Right cardiac atrium (tissue), 5 donors: ENCODE results near the gene MED20. TPM values are rescaled to one million over a fixed set of nuclear protein-coding genes. Genes with fewer than 3 reads are reported as not detected.
A peak's percentile ranks its signal among the peaks of the same experiment; 100 is the strongest.
"Not testable (repeated sequence)": the region's sequence is repeated elsewhere in the genome, so short reads cannot be mapped to it uniquely, and the experiment has no call there.

Experiments used
- ATAC-seq, 2 donors: fragments of 200-7000 bp; cut with Tn5 transposase; one replicate each; pipeline versions ENCODE4 v1.8.0 to v1.9.1; 2020; ENCODE audit warnings: moderate library complexity in 2 of 2, mild to moderate bottlenecking in 1 of 2
- DNase-seq, 3 donors: peaks; one replicate each; pipeline ENCODE4 v3.0.0-alpha.2; 2020
- H3K27ac ChIP-seq: one replicate; pipeline ENCODE4 v1.5.1; 2013; ENCODE audit warnings: mild to moderate bottlenecking, low read length, control low read depth, moderate library complexity
- H3K27me3 ChIP-seq: one replicate; pipeline ENCODE4 v1.6.1; 2013; ENCODE audit not compliant: control insufficient read depth, insufficient read depth
- H3K4me1 ChIP-seq: one replicate; pipeline ENCODE4 v1.6.1; 2013; ENCODE audit warnings: low read length; ENCODE audit not compliant: control insufficient read depth, insufficient read depth
- H3K4me3 ChIP-seq: one replicate; pipeline ENCODE4 v1.5.1; 2013; ENCODE audit warnings: low read length, control low read depth
- H3K9me3 ChIP-seq: one replicate; pipeline ENCODE4 v1.6.1; 2013; ENCODE audit warnings: low read length; ENCODE audit not compliant: control insufficient read depth
- WGBS: extraction: QIAGEN DNeasy Blood & Tissue Kit; methylation state at CpG from one replicate; pipeline ENCODE4 v1.1.7; 2013; 5-methylcytosine and 5-hydroxymethylcytosine counted together
- intact Hi-C, 4 donors: fragments of 100-400 bp; cut with DNase I; formaldehyde crosslinking; loops; one replicate each; pipeline versions ENCODE4 v1.11.0 to v1.14.0; 2022 to 2023
- polyA plus RNA-seq: library from polyadenylated mRNA; stranded (reverse); fragments of 200-250 nt; gene quantifications from one replicate; pipeline ENCODE4 v1.2.3, GENCODE V29; 2013
- total RNA-seq, 4 donors: library from RNA; stranded (reverse); fragmentation: NEBNext Ultra II Directional; extraction: Animal tissue kit (Norgen Biotek cat#: 25700); gene quantifications; one replicate each; pipeline ENCODE4 v1.2.1, GENCODE V29; 2021
- donor health status: healthy with polysubstance abuse.
- donor health status: DM: no; HTN: yes; CAD: no.
- donor health status: DM: no; HTN: no; CAD: no.
- donor health status: DM: no; HTN: yes; CAD: no; lungs with severe emphysema.
- donor health status: DM: yes; HTN: yes; CAD: no.

Gene MED20
- total and polyA plus RNA-seq, 5 donors, result 9.4 to 16.0 (median 13.8) TPM

- no peaks in the 10 kb centered on the region for H3K27me3 ChIP-seq
- no peaks in the 10 kb centered on the region for H3K4me1 ChIP-seq
- no peak for ATAC-seq
- intact Hi-C loops, result no loop called here
- H3K4me3 ChIP-seq, result no peak overlapping the region
- no peak for DNase-seq
- no peak overlapping the region for H3K27ac ChIP-seq
- no peaks in the 10 kb centered on the region for H3K9me3 ChIP-seq
- 92% methylated on average over 6 of the region's 6 CpGs for WGBS
These were observed 37.3 kb upstream of the MED20 start for GRCh38 chr6:41958022-41958856.

GRCh38 chr6:41957117-41957516, 36.2 kb upstream of the MED20 start:
- DNase-seq (no peak), ATAC-seq (no peak)
- WGBS, result 62% methylated on average over 4 of the region's 4 CpGs
- Histone ChIP-seq H3K9me3 (no peaks in the 10 kb centered on the region), H3K27ac (no peak overlapping the region), H3K27me3 (no peaks in the 10 kb centered on the region), H3K4me3 (no peak overlapping the region), H3K4me1 (no peaks in the 10 kb centered on the region)
- intact Hi-C loops, result no loop called here

GRCh38 chr6:41955412-41955811, 34.5 kb upstream of the MED20 start:
- no peak overlapping the region for H3K4me3 ChIP-seq
- H3K27me3 ChIP-seq, result no peaks in the 10 kb centered on the region
- H3K27ac ChIP-seq, result no peak overlapping the region
- ATAC-seq (no peak), DNase-seq (no peak)
- no peaks in the 10 kb centered on the region for H3K9me3 ChIP-seq
- WGBS, result 79% methylated on average over 2 of the region's 2 CpGs
- intact Hi-C loops, result no loop called here
- H3K4me1 ChIP-seq, result no peaks in the 10 kb centered on the region

DNA sequence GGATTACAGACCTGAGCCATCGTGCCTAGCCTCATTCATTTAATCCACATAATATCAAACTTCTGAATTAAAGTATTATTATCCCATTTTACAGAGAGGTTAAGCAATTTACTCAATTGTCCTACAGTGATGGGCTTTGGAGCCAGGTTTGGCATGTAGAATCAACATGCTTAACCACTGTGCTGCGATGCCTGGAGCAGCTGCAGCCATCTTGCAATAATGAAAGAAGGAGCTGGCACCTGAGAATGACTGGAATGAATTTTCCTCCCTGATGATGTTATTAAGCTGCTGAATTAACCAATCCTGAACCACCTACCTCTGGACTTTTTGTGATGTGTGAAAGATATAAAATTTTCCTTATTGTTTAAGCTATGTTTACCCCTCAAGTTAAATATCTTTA, 33.7 kb upstream of the MED20 start:
- H3K27ac ChIP-seq, result no peak overlapping the region
- H3K4me1 ChIP-seq, result no peaks in the 10 kb centered on the region
- H3K27me3 ChIP-seq, result no peaks in the 10 kb centered on the region
- DNase-seq (no peak), ATAC-seq (no peak)
- H3K9me3 ChIP-seq, result no peaks in the 10 kb centered on the region
- H3K4me3 ChIP-seq, result no peak overlapping the region
- intact Hi-C loops, result no loop called here
- 96% methylated on average over 2 of the region's 2 CpGs for WGBS

GRCh38 chr6:41947581-41948220, 26.8 kb upstream of the MED20 start:
- peak; percentile 58 to 75 for ATAC-seq
- DNase-seq, result no peak
- intact Hi-C loops, result no loop called here
- no peaks in the 10 kb centered on the region for H3K27me3 ChIP-seq
- H3K4me3 ChIP-seq, result no peak overlapping the region
- no peaks in the 10 kb centered on the region for H3K9me3 ChIP-seq
- H3K4me1 ChIP-seq, result no peaks in the 10 kb centered on the region
- WGBS, result 75% methylated on average over 10 of the region's 10 CpGs
- no peak overlapping the region for H3K27ac ChIP-seq

DNA sequence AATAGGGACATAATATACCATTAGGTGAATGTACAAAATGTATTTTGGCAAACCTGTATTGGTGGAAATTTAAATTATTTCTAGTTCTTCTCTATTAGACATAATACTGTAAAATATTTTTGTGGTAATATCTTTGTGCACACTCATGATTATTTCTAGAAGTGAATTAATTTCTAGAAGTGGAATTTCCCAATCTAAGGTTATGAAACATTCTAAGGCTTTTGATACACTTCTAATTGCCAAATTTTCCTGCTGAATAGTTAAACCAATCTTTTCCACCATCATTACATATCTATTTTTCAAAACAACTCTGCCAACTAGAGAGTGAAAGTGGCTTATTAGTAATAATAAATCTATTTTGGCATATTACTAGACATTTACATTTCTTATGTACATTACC, 22.5 kb upstream of the MED20 start:
- no peak for DNase-seq
- H3K27ac ChIP-seq, result no peak overlapping the region
- H3K27me3 ChIP-seq, result no peaks in the 10 kb centered on the region
- intact Hi-C loops, result loop anchor here in 2 of 4 donors (5.0 kb wide), 2 partner anchors 99 to 104 kb away; no protein-coding TSS in a partner anchor
- peaks cover 15% of the 10 kb centered on the region for H3K4me1 ChIP-seq
- H3K4me3 ChIP-seq, result no peak overlapping the region
- no peak for ATAC-seq
- no peaks in the 10 kb centered on the region for H3K9me3 ChIP-seq

DNA sequence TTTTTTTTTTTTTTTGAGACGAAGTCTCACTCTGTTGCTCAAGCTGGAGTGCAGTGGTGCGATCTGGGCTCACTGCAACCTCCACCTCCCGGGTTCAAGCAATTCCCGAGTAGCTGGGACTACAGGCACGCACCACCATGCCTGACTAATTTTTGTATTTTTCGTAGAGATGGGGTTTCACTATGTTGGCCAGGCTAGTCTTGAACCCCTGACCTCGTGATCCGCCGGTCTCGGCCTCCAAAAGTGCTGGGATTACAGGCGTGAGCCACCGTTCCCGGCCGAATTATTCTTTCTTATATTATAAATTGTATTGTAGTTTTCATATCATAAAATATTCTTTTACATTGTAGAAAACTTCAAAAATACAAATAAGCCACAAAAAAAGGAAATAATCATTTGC, 21.9 kb upstream of the MED20 start:
- ATAC-seq, H3K27ac ChIP-seq: not testable (repeated sequence)
- WGBS, result 94% methylated on average over 14 of the region's 14 CpGs

DNA sequence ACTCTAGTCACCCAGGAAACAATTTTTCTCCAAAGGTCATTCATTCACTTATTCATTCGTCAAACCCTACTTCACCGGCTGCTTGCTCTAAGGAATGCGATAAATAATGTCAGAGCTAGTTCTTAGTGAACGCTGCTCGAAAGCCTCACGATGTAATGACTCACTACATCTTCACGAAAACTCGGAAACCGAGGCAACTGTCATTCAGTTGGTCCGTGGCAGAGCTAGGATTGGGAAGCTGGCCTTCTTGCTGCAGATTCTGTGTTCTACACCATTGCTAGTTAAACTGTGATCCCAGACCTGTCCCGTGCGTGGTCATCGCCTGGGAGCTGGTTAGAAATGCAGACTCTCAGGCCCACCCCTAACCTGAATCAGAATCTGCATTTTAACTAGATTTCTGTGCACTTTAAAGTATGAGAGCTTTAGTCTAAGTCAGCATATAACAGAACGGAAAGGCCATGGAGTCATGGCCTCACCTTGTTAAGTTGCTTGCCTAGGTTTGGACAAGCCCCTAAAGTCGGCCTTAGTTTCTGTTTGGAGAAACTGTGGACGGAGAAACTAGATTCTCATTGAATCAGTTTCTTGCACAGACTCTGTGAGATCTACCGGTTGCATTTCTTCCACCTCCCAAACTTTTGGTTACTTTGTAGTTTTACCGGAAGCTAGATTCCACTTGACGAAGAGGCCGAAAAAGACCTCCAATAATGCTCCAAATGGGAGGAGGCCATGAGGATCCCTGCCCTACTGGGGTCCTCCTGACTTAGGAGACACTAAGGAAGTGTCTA, 21.3 kb upstream of the MED20 start:
- ATAC-seq (peak in 1 of 2 donors; percentile 1), DNase-seq (no peak)
- H3K9me3 ChIP-seq, result no peaks in the 10 kb centered on the region
- WGBS, result 41% methylated on average over 20 of the region's 20 CpGs
- peak overlapping the region; percentile 38 for H3K27ac ChIP-seq
- peaks cover 20% of the 10 kb centered on the region for H3K4me1 ChIP-seq
- peak overlapping the region; percentile 84 for H3K4me3 ChIP-seq
- H3K27me3 ChIP-seq, result no peaks in the 10 kb centered on the region
- intact Hi-C loops, result loop anchor here in 2 of 4 donors (5.0 kb wide), 2 partner anchors 100 to 105 kb away; no protein-coding TSS in a partner anchor

More for the DNA sequence above, 21.9 kb upstream of the MED20 start:
- peaks cover 20% of the 10 kb centered on the region for H3K4me1 ChIP-seq
- H3K4me3 ChIP-seq, DNase-seq, H3K9me3 ChIP-seq, H3K27me3 ChIP-seq: not testable (repeated sequence)
- intact Hi-C loops, result loop anchor here in 2 of 4 donors (5.0 kb wide), 2 partner anchors 99 to 104 kb away; no protein-coding TSS in a partner anchor

DNA sequence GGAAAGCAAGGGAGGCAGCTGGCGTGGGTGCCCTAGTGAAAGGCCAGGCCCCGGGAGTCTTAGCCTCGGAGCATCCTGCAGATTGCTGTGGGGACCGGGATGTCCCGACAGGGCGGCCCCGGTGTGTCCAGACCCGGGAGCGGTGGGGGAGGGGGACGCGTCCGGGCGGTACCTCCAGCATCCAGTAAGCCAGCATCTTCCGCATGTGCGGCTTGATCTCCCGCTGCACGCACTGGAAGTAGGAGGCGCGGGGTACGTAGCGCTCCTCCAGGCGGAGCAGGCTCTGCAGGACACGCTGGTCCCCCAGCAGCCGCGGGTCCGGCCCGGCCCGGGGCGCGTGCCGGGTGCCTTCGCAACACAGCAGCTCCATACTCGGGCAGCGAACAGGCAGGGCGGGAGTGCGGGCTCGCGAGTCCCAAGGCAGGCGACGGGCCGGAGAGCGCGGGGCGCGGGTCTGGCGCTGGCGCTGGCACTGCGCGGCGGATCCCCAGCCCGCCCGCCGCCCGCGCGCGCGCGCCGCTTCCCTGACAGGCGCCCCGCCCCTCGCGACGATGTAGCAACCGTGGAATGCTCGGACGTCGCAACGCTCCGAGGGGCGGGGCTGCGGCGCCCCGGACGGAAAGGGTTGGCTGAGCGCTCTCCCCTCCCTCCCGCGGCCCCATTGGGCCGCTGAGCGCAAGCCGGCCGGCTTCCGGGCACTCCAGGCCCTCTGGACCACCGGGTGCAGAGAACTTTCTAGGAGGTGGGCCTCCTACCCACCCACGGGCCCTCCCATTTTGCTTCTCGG, 20.5 kb upstream of the MED20 start, which contains the start of gene CCND3:
Gene CCND3, minus strand, starts transcription at position 529 of the 787 bp plus-strand sequence. Its CDS starts 159 bp downstream, at position 370.
- H3K4me1 ChIP-seq, result peaks cover 21% of the 10 kb centered on the region
- ATAC-seq (peak; percentile 91 to 95), DNase-seq (peak; percentile 96 to 98 (median 97))
- H3K4me3 ChIP-seq, result peak within 1 kb of the TSS; percentile 84
- intact Hi-C loops, result loop anchor here in 2 of 4 donors (5.0 kb wide), 2 partner anchors 101 to 106 kb away; no protein-coding TSS in a partner anchor
- 1% methylated on average over 87 of the region's 87 CpGs for WGBS
- H3K27me3 ChIP-seq, result no peaks in the 10 kb centered on the region
- H3K9me3 ChIP-seq, result no peaks in the 10 kb centered on the region
- H3K27ac ChIP-seq, result peak within 1 kb of the TSS; percentile 87

- Histone ChIP-seq H3K4me3 (peak overlapping the region; percentile 84), H3K27ac (peak overlapping the region; percentile 87), H3K9me3 (no peaks in the 10 kb centered on the region), H3K27me3 (no peaks in the 10 kb centered on the region), H3K4me1 (peaks cover 22% of the 10 kb centered on the region)
- WGBS, result under 1% methylated on average over 38 of the region's 38 CpGs
- intact Hi-C loops, result loop anchor here in 2 of 4 donors (5.0 kb wide), 2 partner anchors 101 to 106 kb away; no protein-coding TSS in a partner anchor
- DNase-seq (peak; percentile 66 to 87 (median 79)), ATAC-seq (peak; percentile 35 to 50)
These were observed 19.9 kb upstream of the MED20 start for GRCh38 chr6:41940759-41941279.
